GM18868 (cell line): Measurements from ENCODE around the gene VWA2.

Experiments
- ATAC-seq: cut with Tn5 transposase; IDR thresholded peaks from one replicate; pipeline ENCODE4 v1.9.1; 2021; ENCODE audit warnings: mild to moderate bottlenecking, moderate library complexity; ENCODE audit not compliant: unreplicated experiment

VWA2 gene

DNA sequence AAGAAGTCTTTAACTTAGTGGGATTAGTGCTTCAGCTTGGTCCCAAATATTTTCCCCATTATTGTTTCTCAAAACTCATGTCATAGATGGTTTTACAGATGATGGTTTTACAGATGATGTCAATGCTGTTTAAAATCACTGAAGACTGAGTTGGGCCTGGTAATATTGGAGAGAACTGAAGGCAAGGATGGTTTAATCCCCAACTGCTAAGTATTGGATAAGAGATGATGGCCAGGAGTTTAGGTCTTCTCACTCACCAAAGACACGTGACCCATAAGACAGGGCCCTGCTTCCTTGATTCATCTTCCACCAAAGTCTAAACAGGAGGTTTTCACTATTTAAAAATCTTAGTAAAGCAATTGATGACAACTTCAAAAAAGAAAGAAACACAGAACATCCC, 56.3 kb downstream of the VWA2 start:
- ATAC-seq = no peak

DNA sequence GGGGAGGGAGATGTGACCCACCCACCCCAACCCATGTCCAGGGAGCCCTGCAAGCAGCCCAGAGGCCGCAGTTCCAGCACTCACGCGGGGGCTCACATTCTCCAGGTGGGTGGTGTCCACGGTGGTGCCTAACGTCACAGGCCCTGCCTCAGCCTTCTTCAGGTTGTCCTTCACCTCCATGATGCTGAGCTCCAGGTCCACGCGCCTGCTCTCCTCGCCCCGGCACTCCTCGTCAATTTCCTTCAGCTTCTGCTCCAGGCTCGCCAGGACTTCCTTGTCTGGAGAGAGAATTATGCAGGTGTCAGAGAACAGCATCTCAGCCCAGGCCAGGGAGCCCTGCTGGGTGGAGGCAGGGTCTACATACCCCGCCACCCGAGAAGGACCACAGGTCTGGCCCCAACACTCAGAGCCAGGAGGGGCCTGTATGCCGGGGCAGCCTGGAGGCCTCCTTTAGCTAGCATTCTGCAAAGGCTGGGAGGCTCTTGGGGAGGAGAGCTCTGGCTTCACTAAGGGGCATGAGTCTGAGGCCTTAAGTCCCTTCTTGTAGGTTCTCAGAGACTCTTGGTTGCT, 58.2 kb downstream of the VWA2 start:
- ATAC-seq = no peak

DNA sequence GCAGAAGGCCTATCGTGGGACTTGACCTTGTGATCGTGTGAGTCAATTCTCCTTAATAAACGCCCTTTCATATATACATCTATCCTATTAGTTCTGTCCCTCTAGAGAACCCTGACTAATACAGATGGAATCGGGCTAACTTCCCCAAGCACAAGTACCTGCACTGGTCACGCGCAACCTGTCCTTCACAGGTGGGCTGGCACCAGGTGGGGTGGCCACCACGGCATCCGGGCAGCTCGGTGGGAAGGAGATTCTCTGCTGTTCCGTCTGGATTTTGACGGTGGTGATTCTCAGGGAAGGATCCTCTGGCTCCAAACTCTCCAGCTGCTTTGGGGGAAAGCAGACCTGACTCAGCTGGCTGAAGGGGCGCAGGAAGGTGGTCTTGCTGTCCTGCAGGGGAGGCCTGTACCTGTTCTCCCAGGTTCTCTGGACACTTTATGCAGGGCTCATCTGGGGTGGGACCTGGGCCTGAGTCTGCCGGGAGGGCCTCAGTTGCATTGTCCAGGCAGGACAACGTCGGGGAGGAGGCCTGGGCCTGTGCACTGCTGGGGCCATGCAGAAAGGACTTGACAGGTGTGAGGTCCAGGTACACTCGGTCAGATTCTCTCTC, 61.1 kb downstream of the VWA2 start:
- no peak for ATAC-seq

DNA sequence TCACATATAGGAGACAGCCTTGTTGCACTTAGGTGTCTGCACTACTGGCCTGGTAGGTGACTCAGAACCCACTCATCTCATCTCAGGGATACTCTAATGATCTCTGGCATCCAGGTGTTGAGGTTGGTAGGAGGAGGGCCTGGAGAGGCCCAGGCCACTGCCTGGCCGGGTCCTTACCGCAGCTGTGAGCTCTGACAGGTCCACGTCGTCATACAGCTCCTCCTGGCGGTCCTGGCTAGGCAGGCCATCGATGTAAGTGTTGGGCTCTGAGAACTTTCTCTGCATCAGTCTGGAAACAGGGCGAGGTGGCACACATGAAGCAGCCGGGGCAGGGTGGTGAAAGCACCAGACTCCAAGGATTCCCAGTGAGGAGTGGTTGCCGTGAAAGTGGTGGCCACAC, 62.1 kb downstream of the VWA2 start:
- no peak for ATAC-seq

DNA sequence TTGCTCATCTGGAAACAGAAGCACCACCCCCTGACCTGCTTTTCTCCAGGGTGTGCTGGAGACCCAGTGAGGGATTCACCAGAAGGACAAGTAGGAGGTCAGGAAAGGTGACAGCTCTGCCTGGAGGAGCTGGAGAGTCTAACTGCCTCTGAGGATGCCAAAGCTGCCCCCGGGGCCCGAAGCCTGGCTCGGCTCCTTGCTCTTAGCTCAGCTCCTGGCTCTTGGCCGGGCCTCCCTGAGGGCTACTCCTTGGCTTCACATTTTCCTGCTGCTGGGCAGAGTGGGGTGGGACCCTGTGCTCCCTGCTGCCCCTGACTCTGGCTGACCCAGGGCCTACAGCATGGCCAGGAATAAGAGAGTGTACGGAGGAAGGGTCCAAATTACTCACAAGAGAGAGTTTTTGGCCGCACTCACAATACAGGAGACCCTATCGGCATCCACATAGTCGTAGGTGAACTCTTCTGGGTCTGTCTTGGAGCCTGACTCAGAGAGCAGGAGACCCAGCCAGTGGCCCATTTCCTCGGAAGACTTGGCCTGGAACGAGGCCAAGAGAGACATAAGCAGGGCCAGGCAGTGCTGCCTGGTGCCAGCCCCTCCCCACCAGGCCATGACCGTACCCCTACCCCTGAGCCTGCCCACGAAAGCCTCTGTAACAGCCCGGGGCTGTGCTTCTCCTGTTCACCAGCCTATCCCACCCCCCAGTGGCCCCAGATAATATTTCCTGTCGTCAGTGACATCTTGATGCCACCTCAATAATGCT, 63.1 kb downstream of the VWA2 start:
- no peak for ATAC-seq

DNA sequence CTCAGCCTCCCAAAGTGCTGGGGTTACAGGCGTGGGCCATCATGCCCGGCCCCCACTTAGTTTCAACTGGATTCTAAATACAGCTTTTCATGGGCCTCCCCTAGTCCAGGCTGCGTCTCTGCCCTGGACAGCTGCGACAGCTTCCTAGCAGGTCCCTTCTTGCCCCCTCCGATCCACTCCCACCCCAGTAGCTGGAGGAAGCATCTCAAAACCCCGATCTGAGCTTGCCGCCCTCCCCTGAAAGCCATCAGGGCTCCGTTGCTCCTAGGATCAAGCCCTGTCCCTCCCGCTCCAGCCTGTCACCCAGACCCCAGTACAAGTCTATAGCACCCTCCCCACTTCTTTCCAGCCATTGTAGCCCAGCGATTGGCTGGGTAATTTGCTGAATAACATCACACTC, 64.5 kb downstream of the VWA2 start:
- peak; percentile 2 for ATAC-seq

DNA sequence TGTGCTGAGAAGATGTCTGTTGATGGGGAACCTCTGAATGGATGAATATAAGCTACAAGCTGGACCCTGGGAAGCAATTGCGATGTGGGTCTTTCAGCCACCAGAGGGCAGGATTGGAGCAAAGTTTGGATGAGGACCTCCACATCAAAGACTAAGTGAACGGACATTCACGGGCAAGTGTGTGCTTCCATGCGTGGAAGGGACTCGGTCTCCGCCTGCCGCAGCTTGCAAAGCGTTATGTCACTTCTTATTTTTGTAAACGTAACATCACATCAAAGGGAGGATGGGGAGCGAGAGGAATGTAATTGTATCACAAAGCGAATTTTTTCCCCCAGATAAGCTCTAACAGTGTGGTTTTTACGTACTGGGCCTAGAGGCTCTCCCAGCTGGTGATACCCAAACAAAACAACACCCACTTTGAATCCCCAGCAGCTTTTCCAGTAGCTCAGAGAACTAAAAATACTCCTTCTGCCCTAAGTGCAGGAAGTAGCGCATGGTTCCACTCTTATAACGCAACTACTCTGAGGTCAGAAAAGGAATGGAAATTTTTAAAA, 65.0 kb downstream of the VWA2 start:
- peak; percentile 82 for ATAC-seq

DNA sequence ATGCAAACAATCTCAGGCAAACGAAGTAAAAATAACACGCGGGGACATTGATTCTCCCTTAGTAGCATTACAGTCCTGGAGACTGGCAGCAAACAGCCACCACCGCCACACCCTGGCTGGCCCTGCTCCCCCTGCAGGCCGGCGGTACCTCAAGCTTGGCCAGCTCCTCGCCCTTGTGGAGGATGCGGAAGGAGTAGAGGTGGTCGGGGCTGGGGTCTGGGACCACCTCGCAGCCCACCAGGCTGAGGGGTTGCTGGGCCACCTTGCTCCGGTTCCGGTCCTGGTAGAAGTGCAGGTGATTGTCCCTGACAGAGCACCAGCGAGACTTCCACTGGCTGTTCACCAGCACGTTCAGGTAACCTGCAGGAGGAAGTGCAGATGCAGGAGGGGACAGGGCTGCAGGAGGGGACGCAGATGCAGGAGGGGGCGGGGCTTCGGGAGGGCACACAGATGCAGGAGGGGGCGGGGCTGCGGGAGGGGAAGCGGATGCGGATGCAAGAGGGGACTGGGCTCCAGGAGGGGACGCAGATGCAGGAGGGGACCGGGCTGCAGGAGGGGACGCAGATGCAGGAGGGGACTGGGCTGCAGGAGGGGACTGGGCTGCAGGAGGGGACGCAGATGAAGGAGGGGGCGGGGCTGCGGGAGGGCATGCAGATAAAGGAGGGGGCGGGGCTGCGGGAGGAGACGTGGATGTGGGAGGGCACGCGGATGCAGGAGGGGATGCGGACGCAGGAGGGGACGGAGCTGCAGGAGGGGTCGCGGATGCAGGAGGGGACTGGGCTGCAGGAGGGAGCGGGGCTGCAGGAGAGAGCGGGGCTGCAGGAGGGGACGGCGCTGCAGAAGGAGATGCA, 65.7 kb downstream of the VWA2 start:
- ATAC-seq = peak; percentile 53

DNA sequence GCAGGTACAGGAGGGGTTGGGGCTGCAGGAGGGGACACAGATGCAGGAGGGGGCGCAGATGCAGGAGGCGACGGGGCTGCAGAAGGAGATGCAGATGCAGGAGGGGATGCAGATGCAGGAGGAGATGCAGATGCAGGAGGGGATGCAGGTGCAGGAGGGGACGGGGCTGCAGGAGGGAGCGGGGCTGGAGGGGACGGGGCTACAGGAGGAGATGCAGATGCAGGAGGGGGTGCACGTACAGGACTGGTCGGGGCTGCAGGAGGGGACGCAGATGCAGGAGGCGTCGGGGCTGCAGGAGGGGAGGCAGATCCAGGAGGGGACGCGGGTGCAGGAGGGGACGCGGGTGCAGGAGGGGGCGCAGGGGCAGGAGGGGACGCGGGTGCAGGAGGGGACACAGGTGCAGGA, 66.5 kb downstream of the VWA2 start:
- ATAC-seq = no peak

DNA sequence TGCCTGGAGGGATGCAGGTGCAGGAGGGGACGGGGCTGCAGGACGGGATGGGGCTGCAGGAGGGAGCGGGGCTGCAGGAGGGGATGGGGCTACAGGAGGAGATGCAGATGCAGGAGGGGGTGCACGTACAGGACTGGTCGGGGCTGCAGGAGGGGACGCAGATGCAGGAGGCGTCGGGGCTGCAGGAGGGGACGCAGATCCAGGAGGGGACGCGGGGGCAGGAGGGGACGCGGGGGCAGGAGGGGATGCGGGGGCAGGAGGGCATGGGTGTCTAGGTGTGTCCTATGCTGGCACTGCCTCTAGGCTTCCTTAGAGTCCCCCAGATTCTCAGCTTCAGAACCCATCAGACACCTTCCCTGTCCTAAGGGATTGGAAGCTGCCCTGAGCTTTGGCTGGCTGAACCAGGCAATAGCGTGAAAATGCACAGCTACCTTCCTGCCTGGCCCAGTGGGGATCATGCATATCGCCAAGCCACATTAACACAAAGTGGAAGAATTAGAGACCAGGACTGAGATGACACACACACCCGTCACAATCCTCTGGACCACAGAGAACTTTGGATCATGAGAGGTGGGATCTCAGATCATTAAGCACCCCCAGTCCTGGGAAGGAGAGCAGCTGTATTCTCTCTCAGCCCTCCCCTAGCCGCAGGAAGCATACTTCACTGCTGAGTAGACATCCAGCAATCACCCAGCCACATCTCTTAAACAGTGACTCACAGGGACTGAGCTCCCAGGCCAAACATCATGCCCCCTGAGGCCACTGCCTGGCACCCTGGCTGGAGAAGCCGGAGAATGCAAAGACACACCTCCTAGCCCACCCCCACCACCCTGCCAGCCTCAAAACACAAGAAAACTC, 67.3 kb downstream of the VWA2 start:
- ATAC-seq = no peak

DNA sequence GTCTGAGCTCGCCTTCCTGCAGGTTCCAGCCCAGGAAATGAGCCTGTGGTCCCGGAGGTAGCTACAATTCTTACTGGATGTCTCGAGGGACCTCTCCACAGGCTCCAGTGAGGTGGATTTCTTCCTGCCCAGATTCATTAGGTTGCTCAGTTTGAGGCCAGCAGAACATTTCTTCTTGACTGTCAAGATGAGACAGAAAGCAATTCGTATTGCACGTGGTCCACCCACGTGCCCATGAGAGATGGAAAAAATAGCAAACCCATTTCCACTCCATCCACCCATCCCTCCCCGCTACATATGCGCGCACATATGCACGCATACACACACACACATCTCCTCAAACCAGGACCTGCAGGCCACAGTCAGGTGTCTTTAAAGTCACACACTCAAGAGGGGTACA, 68.7 kb downstream of the VWA2 start:
- no peak for ATAC-seq

DNA sequence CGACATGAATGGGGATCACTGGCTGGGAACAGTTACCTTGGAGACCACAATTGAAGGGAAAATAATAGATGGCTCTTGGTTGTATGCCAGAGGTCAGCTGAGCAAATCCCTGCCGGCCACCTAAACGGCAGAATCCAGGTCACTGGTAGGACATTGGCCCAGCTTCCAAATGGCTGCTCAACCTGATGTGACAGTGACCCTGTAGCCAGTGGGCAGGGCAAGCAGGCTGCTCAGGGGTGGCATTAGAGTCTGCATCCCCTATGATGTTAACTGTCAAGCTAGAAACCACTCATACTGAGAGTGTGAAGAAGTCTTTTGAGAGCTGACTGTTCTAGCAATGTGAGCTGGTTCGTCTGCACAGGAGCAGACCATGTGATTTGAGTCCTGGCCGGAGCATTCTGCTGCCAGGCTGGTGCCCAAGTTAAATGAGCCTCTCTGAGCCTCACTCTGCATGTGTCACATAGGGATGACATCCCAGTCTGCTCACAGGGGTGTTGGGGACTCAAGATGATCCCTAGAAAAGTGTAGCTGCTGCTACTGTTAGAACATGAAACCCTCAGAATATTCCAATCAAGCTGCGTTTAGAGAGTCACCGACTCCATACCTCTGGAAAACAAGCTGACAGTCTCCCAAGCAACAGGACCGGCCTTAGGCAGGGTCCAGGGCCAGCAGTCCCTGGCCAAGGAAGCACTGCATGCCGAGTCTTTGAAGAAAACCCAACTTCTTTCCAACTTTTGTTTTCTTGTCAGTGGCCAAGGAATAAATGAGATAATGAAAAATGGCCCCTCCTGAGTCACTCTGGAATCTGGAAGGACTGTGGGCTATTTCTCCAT, 69.7 kb downstream of the VWA2 start:
- no peak for ATAC-seq

DNA sequence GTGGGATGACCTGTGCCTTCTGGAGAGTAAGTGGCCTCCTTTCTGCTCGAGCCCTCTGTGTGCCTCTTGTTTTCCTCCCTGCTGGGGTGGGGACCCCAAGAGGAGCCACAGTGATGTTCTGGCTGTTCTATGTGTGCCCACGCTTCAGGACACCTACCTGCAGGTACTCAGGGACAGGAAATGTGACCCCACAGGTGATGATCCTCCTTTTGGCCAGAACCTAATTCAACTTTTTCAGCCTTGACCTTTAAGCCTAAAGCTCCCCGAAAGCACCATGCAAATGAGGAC, 70.3 kb downstream of the VWA2 start:
- no peak for ATAC-seq

DNA sequence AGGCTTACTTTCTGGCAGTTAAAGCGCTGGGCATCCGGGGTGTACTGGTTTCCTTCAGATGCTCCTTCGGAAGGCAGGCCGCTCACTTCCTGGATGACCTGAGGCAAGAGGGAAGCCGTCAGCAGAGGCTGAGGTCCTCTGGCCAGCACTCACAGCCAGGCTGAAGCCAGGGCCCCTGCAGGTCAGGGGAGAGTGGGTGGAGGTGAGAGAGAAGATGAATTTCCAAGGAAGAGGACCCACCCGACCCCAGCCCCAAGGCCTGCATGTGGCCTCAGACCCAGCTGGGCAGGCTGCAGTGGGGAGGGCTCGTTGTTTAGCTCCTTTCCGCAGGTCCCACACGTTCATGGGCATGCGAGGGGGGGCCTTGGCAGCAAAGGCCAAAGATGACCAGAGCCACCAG, 71.3 kb downstream of the VWA2 start:
- no peak for ATAC-seq

DNA sequence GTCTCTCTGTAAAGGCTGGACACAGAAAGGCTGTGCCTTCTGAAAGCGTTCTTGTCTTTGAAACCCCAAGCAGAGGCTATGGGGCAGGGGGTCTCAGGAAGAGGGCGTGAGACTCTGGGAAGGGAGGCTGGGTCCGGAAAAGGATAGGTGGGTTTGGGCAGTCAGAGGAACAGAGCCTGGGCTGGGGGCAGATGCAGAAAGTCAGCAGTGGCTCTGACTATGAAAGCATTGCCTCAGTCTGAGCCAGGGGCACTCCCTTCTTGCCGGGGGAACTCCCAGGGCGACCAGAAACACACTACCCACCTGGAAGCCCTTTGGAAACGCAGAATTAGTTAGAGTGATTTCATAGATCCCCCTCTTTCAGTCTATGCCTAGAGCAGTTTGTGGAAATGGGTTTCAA, 72.0 kb downstream of the VWA2 start:
- ATAC-seq = no peak

DNA sequence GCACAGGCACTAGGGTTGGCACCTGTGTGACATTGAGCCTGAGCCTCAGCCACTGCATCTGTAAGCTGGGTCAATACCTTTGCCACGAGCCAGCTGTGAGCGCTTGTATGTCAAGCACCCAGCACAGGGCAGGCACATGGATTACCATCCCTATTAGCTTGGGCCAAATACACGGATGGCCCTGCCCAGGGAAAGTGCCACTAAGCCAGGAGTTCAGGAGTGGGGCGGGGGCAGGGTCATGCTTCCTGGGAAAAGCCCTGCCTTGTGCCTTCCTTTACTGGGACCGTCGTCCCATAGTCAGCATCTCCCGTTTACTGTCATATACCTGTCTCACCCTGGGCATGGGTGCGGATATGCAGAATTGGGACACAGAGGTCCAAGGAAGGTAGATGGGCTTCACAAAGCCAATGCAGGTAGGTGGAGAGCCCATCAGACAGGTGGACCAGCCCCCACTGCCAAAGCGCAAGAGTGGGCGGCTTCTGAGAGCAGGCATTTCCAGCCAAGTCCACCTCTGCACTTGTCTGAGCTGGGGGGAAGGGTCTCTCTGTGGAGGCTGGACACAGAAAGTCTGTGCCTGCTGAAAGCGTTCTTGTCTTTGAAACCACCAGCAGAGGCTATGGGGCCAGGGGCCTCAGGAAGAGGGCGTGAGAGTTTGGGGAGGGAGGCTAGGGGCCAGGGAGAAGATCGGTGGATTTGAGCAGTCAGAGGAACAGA, 72.6 kb downstream of the VWA2 start:
- ATAC-seq = no peak

DNA sequence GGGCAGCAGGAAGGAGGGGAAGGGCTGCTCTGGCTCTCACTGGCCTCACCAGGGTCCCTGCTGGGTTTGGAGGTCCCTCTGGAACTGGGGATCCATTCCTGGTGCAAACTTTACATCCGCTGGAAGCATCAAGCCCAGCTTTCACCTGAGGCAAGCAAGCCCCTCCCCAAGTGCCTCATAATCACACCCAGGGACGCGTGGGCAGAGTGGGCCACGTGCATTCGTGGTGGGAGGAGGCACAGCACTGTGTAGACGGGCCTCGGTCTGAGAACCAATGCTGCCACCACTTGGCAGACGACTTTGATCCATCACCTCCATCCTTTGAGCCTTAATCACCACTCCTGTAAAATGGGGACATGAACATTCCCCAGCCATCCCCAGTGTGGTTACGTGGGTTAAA, 74.1 kb downstream of the VWA2 start:
- ATAC-seq = no peak

DNA sequence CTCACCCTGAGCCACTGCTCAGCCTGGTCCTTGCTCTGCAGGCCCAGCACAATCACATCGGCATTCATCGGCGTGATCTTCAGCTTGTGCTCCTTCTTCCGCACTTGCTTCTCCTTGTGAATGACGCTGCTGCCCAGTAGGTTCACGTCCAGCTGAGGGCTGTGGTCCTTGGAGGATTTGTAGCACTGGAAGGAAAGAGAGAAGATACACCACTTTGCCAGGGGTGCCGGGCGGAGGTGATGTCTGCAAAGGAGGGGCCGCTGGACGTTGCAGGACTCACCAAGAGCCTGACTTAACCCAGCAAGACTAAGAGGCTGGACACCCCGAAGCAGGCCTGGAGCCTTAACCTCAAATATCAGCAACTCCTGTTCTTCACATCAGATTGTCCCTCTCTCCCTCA, 74.8 kb downstream of the VWA2 start:
- no peak for ATAC-seq
